NCI-H2107 (cell line): ENCODE results near the gene PRRT1.

ENCODE experiments used
- DNase-seq: peaks from one replicate; lab custom pipeline; 2025; lab: John Stamatoyannopoulos, UW

PRRT1 gene

DNA sequence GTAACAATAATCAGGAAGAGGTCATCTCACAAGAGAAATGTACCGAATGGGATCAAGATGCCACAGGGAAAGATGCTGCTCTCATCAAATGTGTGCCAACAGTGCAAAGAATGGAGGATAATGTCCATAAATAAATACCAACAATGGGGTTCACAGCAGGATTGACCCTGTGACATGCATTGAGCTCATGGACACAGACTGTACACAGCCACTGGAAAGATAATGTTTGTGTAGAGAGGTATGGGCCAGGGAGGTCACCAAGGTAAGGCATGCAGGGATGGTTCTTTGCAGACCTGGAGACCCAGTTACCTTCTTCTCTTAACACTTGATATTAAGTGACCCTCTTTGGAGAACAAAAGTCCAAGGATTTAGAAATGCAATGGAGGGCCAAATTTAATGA, 22.7 kb upstream of the PRRT1 start:
- DNase-seq = no peak

DNA sequence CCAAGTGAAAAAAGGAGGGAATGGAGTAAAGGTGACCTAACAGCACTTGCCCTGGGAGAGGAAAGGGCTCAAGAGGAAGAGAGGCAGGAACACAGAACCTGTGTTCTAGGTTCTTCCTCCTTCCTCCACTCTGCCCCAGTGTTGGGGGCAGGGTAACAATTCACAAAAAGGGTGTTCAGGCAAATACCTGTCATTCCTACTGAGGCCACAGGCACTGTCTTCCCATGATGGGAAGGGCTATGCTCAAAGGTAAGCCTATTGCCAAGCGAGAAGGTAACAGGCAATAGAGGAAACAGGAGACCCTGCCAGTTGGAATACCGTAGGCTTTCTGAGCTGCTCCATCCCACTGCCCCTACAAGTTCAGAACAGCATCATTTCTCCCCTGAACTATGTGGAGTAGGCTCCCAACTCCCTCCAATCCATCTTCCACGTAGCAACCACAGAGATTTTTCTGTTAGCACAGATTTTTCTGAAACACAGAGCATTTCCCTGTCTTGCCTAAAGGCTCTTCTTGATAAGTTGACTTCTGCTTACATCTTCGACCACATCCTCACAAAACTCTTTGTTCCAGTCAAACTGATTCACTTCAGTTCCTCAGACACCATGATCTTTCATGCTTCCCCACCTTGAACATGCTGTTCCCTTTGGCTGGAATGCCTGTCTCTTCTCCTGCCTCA, 21.4 kb upstream of the PRRT1 start:
- DNase-seq = no peak

DNA sequence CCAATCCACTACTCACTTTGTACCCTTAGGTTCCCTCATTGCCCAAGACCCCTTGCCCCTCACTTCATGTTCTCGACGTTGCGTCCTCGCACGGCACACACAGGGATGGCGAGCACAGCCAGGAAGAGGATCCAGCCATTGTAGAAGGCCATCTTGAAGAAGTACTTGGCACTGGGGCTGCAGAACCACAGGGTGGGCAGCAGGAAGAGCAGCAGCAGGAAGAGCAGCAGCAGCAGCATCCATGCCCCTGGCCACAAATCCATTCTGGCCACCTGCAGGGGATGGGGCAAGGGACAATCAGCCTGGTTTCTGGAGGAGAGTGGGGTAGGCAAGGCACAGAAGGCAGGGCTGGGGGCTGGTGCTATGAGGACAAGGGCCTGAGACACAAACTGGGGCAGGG, 19.5 kb upstream of the PRRT1 start:
- no peak for DNase-seq

DNA sequence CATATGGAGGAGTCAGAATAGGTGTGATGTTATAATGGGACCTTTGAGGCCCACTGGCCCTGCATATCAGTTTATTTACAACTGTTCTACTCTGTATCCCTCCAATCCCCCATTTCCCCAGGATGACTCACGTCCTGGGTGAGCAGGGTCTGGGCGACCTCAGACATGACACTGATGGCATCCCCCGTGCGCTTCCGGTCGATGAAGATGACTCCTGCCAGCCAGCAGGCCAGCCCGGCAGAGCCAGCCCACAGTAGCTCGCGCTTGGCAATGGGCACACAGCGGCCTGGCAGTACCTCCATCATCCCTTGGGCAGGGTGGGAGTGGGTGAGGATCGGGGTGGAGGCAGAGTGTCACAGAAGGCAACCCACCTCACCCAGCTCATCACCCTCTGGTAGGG, 18.6 kb upstream of the PRRT1 start:
- no peak for DNase-seq

DNA sequence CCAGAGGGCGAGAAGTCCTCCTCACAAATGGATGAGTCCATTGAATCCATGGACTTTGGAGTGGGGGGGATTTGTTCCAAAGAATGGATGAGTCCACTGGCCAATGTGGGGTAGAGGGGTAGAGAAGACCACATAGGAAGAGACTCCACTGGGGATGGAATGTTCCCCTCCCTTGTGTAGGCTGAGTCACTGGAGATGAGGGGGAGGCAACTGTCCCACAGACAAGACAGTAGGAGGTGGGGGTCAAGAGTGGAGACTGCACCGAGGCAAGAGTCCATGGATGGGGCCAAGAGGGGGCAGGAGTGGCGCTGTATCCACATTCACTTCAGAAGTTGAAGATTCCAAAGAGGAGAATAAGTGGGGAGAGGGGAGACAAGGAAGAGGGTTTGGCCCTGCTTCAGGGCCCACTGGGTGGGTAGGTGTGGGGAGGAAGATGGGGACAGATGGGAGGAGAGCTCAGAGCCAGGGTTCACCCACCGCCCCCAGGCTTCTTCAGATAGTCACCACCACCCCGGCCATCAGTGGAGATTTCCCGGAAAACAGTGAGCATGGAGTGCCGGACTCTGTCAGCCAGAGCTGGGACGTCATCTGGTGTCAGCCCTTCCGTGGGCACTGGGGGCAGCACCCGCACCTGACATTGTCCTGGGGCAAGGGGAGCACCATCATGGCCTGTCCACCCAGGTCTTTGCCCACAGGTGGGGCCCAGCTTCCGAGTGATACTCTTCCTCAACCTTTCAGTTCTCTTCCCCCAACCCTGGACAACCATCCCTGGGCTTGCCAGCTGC, 17.3 kb upstream of the PRRT1 start:
- DNase-seq = no peak

DNA sequence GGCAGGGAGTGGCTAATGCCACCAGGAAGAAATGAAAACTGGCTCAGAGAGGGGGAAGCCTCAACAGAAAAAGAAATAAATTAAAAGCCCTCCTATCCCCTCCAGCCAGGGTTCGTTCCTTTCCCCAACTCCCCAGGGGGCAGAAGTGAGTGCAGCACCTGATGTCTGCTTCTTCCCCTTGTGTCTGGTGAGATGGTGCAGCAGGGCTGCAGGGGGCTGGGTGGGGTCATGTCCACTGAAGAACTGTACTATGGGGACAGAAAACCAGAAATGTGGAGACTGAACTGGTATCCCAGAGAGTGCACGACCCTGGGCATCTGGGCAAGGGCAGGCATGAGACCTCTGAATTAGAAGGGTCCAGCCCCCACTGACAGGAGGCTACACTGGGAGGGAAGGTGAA, 16.6 kb upstream of the PRRT1 start:
- no peak for DNase-seq

DNA sequence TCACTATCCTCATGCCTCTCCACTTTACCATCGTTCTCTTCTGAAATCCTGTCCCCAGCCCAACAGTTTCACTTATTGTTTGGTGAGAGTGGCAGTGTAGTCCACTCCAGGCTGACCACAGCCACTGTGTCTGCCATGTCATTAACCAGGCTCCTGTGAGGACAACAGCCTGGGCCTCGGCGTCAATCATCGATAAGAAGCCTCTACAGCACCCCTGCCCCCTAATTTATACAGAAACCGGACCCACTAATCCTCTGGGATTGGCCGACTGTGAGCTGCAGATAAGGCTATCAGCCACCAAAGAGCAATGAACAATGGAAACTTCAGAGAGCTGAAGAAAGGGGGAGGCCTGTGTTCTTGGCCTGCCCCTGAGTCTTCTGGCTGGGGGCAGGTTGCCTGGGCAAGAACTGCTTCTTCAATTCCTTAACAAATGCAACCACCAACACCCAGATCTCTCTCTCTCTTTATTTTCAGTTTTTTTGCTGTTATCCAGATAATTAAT, 16.1 kb upstream of the PRRT1 start:
- no peak for DNase-seq

DNA sequence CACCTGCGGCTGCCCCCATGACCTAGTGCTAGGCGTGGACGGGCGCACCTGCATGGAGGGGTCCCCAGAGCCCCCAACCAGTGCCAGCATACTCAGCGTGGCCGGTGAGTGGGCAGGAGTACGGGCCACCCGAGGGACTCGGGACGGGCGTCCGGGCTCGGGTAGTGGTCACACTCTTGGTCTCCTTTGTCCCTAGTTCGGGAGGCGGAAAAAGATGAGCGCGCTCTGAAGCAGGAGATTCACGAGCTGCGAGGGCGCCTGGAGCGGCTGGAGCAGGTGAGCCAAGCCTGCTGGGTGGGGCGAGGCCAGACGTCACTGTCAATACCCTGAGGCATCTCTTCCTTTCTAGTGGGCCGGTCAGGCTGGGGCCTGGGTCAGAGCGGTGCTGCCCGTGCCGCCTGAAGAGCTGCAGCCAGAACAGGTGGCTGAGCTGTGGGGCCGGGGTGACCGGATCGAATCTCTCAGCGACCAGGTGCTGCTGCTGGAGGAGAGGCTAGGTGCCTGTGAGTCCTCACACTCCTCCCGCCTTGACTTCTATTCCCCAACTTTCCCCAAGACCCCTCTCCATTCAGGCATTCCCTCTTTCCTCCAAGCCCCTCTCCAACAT, 15.5 kb upstream of the PRRT1 start:
- DNase-seq = no peak

DNA sequence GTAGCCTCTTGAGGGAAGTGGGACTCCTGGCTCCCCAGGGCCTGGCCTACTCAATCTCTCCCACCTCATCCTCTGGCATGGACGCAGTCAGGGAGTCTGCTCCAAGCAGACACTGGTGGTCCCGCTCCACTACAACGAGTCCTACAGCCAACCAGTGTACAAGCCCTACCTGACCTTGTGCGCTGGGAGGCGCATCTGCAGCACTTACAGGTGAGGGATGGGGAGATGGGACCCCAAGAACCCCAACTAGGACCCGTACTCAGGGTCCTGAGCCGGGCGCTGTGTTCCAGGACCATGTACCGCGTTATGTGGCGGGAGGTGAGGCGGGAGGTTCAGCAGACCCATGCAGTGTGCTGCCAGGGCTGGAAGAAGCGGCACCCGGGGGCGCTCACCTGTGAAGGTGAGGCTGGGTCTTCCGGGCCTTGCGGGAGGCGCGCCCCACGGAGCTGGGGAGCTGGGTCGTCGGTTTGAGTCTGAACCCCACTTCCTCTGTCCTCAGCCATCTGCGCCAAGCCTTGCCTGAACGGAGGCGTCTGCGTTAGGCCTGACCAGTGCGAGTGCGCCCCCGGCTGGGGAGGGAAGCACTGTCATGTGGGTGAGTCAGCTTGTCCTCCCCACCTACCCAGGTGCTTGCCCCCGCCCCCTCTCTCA, 14.8 kb upstream of the PRRT1 start:
- DNase-seq = no peak

DNA sequence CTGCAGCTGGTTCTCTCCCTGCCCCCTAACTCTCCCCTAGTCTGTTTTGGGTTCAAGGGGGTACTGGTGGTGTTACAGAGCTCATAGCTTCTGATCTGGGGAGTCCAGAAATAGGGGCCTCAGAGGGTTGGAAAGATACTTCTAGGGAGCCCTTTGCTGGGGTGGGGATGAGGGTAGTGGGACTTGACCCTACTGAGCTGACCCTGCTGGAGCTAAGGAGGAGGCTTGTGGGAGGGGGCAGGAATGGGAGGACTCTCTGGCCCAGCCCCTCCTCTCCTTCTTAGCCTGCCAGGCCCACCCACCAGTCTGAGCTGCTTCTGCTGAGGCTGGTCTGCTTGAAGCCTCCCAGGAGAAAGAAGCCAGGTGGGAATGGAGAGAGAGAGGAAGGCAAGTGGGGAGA, 12.6 kb upstream of the PRRT1 start, which contains the start of gene EGFL8:
EGFL8 (plus strand) TSS at position 301 of the 400 bp plus-strand sequence. CDS start 1,571 bp downstream, outside the sequence.
- DNase-seq = no peak

DNA sequence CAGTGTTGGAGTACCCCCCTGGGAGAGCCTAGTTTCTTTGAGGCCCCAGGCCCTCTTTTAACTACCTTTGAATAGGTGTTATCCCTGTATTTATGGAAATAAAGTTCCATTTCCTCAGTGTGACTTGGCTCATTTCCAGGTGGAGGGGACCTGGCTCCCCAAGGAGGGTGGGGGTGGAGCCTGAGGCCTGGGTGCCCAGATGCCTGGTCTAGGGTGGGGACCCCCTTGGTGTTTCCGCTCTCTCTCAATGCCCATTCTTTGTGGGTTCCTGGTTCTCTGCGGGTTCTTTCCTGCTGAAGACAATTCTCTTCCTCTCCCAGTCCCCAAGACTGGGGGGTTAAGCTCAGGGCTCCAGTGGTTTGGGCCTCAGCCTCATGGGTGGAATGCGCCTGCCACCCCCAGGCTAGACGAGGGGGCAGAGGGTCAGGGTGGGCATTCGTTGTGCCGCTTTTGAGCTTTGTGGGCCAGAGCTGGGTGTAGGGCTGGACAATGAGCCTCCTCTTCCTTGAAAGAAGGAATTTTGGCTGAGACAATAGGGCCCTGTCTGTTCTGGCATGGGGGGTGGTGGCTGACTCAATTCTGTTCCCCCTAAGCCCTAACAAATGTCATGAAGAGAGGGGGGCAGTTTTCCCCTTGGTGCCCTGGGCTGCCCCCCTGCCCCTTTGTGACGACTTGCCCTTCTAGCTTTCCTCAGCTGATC, 12.0 kb upstream of the PRRT1 start:
- no peak for DNase-seq

DNA sequence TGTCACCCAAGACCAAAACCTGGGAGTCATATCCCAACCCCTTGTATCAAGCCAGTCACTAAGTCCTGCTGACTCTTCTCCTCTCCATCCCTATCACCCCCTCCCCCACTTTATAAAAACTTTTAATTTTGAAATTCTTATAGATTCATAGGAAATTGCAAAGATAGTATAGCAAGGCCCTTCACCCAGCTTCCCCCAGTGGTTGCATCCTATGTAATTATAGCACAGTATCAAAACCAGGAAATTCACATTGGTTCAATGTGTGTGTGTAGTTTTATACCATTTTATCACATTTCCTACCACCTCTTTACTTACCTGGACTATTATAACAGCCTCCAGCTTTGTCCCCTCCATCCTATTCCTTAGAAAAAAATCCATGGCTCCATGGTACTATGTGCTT, 6.3 kb upstream of the PRRT1 start:
- no peak for DNase-seq

DNA sequence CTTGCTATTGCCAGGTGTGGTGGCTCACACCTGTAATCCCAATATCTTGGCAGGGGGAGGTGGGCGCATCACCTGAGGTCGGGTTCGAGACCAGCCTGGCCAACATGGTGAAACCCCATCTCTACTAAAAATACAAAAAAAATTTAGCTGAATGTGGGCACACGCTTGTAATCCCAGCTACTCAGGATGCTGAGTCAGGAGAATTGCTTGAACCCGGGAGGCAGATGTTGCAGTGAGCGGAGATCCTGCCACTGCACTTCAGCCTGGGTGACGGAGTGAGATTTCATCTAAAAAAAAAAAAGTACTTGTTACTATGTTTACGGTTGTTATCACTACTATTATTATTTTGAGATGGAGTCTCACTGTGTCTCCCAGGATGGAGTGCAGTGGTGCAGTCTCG, 5.2 kb upstream of the PRRT1 start:
- DNase-seq = no peak

DNA sequence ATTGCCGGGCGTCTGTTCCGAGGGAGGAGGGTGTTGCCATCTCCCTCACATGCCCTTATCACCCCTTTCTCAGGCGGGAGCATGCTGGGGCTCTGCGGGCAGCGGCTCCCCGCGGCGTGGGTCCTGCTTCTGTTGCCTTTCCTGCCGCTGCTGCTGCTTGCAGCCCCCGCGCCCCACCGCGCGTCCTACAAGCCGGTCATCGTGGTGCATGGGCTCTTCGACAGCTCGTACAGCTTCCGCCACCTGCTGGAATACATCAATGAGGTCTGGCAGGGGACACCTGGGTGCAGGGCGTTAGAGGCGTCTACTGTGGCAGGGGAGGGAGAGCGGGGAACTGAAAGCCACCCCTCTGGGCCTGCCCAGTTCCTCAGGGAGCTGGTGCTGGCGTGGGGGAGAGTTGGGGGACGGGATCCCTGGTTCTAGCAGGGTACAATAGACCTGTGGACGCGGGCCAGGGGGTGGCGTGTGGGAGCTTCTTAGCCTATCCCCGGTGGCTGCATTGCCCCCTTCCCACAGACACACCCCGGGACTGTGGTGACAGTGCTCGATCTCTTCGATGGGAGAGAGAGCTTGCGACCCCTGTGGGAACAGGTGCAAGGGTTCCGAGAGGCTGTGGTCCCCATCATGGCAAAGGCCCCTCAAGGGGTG, 2.9 kb upstream of the PRRT1 start:
- peak; percentile 3 for DNase-seq

DNA sequence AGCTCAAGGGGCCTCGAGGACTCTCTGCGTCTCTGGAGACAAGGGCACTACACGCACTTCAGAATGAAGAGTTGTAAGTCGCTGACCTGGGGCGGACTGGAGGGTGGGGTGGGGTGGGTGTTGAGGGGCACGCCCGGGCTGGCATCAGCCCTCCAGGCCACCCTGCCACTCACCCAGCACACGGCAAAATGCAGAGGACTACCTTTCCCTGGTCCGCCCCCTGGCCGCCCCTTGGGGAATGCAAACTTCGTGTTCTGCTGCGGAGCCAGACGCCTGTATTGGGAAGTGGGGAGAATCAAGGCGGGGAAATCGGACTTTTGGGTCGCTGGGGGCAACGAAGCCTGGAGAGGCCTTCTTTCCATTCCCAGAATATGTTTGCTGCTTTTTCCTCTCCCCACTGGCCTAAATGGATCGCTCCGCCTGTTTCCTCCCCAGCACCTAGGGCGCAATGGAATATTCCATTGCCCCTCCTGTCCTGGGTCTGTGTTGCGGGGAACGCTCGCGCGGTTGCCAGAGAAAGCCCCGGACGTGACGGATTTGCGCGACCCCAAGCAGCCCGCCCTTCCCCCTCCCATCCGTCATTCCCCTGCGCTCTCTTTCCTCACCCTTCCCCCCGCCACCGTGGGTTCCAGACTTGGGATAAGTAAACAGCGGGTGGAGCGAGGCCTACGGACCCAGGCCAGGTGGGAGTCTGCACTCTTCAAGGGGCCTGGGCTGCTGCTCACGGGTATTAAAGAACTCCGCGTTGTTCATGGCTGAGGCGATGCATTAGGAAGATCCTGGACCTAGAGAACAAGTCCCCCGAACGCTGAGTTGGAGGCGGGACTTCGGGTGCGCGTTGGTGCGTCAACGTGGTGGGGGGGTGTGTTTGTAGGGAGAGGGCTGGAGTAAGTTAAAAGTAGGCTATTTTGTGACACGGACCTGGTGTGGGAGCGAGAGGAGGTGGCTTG, 2.1 kb upstream of the PRRT1 start, which contains the start of gene PPT2:
PPT2 (plus strand) TSS at position 578 of the 950 bp plus-strand sequence. CDS start 454 bp downstream, outside the sequence.
- DNase-seq = peak; percentile 20

DNA sequence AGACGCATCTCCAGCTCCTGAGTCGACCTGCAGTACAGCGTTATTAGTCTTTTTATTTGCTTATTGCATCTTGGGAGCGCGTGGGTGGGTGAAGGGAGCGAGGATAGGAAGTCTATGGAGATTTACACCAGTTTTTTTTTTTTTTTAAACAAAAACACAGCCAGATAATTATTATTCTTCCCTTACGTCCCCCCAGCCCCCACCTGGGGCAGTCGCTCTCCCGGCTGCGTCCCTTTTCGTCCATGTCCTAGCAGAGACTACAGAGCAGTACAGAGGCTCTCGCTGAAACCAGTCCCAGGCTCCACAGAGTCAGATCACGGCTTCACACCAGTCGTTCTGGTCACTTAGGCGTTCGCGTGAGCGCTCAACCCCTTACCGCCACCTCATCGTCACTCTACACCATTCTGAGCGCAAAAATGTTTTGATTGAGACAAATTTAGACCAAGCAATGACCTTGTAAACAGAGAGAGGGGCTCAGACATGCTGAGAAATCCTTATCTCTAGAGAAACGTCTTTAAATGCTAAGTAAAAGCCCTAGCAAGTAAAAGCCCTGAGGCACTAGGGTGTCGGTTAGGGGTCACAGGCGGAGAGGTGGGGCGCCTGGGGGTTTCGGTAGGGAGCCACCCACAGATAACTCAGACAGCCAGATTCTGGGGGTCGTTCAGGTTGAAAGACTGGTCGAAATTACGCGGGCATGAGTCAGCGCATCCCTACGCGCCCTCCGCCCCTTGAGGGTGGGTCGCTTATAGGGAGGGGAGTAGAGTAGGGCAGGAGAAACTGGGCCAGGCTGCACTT, 1.2 kb upstream of the PRRT1 start:
- DNase-seq = no peak

DNA sequence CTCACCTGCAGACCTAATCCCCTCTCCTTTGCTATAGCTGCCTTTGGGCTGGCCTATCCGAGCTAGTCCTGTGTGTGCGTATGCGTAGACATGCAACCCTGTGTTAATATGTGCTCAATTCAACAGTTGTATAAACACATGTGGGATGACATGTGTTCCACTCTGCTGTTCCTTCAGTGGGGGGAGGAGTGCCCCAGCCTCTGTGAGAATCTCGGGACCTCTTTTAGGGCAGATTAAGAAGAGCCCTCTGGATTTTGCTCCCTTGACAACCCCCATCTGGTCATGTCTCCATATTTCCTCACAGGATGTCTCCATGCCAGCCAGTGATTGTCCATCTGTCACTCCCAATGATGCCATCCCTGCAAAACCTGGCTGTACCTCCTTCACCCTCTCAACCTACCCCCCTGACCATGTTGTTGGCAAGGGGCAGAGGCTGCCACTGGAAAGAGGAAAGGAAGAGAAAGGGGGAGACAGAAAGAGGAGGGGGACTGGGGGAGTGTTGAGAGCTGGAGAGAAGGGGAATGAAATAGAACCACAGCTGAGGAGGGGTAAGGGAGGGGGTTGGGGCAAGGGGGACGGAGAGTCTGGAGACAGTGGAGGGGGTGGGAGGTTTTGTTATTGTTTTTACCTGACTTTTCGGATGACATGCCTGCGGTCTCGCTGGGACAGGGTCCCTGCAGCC, 417 bp downstream of the PRRT1 start:
- no peak for DNase-seq
